HepG2 (cell line): Measurements from ENCODE around the gene C1QBP. TPM values are rescaled to one million over a fixed set of nuclear protein-coding genes. Genes with fewer than 3 reads are reported as not detected.

Source experiments
- AHDC1 ChIP-seq: sonication (generic); formaldehyde crosslinking; IDR thresholded peaks from 2 replicates; pipeline ENCODE4 v1.5.1; 2020; ENCODE audit warnings: mild to moderate bottlenecking, missing genetic modification reagents, borderline replicate concordance
- ARHGAP35 ChIP-seq: sonication (generic); formaldehyde crosslinking; IDR thresholded peaks from 2 replicates; pipeline ENCODE4 v1.9.0; 2022; ENCODE audit warnings: mild to moderate bottlenecking, inconsistent platforms, moderate library complexity, missing genetic modification reagents, borderline replicate concordance
- GMEB2 ChIP-seq: IDR thresholded peaks from 2 replicates; pipeline ENCODE4 v1.6.1; 2016; ENCODE audit warnings: missing biosample characterization, missing genetic modification reagents, low read depth
- HNRNPH1 ChIP-seq: fragments of 200-400 bp; formaldehyde crosslinking; optimal IDR thresholded peaks from 2 replicates; pipeline ENCODE3; 2017; ENCODE audit warnings: mild to moderate bottlenecking, low read depth, low read length
- RNF2 ChIP-seq: fragments of 450-650 bp; conservative IDR thresholded peaks from 2 replicates; pipeline ENCODE4 v1.6.1; 2016; ENCODE audit warnings: low read depth
- ZBED4 ChIP-seq: sonication (generic); formaldehyde crosslinking; IDR thresholded peaks from 2 replicates; pipeline ENCODE4 v1.4.0; 2020; ENCODE audit warnings: missing genetic modification reagents, borderline replicate concordance
- ZNF354B ChIP-seq: sonication (generic); formaldehyde crosslinking; IDR thresholded peaks from 2 replicates; pipeline ENCODE4 v1.8.0; 2022; ENCODE audit warnings: mild to moderate bottlenecking, missing genetic modification reagents
- polyA plus RNA-seq, 8 experiments: library from polyadenylated mRNA; depleted of rRNA in 3 of 8; stranded (reverse) in 7 of 8; unstranded in 1 of 8; fragments of >200 nt; fragmentation: Illumina TruSeq in 4 of 8; extraction: Trizol in 4 of 8; gene quantifications; 2 replicates each; pipeline versions ENCODE4 v1.2.1 to v1.2.3, GENCODE V29; 2011 to 2016; ENCODE audit warnings: low read depth in 4 of 8, missing spikeins in 1 of 8, mixed read lengths in 1 of 8; ENCODE audit not compliant: insufficient read depth in 1 of 8
- total RNA-seq, 5 experiments: library from RNA; depleted of rRNA; stranded (reverse); fragments of >200 nt; fragmentation: Illumina TruSeq; extraction: Trizol; gene quantifications; 2 replicates each; pipeline ENCODE4 v1.2.3, GENCODE V29; 2016; ENCODE audit warnings: low read depth in 1 of 5
- TF ChIP-seq, protein P1 (sequence below): sonication (generic); formaldehyde crosslinking; IDR thresholded peaks from 2 replicates; pipeline ENCODE4 v1.4.0; 2020; ENCODE audit warnings: missing genetic modification reagents, borderline replicate concordance
- TF ChIP-seq, protein P2 (sequence below): sonication (generic); formaldehyde crosslinking; IDR thresholded peaks from 2 replicates; pipeline ENCODE4 v1.4.0; 2020; ENCODE audit warnings: missing genetic modification reagents, mild to moderate bottlenecking, borderline replicate concordance

The C1QBP gene
- total and polyA plus RNA-seq, 2 of the 13 experiments (the other 11 are each of a cell fraction or from before 2014, with no cell fraction given), result 219 to 680 TPM

- TF ChIP-seq, protein P1, sequence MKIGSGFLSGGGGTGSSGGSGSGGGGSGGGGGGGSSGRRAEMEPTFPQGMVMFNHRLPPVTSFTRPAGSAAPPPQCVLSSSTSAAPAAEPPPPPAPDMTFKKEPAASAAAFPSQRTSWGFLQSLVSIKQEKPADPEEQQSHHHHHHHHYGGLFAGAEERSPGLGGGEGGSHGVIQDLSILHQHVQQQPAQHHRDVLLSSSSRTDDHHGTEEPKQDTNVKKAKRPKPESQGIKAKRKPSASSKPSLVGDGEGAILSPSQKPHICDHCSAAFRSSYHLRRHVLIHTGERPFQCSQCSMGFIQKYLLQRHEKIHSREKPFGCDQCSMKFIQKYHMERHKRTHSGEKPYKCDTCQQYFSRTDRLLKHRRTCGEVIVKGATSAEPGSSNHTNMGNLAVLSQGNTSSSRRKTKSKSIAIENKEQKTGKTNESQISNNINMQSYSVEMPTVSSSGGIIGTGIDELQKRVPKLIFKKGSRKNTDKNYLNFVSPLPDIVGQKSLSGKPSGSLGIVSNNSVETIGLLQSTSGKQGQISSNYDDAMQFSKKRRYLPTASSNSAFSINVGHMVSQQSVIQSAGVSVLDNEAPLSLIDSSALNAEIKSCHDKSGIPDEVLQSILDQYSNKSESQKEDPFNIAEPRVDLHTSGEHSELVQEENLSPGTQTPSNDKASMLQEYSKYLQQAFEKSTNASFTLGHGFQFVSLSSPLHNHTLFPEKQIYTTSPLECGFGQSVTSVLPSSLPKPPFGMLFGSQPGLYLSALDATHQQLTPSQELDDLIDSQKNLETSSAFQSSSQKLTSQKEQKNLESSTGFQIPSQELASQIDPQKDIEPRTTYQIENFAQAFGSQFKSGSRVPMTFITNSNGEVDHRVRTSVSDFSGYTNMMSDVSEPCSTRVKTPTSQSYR (CRISPR knock-in tag), result peak; percentile 42; the same call in 1 of the 2 replicates
- TF ChIP-seq AHDC1 (CRISPR knock-in tag) (no peak), GMEB2 (CRISPR knock-in tag) (no peak), ARHGAP35 (peak; percentile 78; the same call in 1 of the 2 replicates), ZBED4 (CRISPR knock-in tag) (peak; percentile 75), ZNF354B (CRISPR knock-in tag) (no peak), RNF2 (peak; percentile 98), HNRNPH1 (no peak)
- TF ChIP-seq, protein P2, sequence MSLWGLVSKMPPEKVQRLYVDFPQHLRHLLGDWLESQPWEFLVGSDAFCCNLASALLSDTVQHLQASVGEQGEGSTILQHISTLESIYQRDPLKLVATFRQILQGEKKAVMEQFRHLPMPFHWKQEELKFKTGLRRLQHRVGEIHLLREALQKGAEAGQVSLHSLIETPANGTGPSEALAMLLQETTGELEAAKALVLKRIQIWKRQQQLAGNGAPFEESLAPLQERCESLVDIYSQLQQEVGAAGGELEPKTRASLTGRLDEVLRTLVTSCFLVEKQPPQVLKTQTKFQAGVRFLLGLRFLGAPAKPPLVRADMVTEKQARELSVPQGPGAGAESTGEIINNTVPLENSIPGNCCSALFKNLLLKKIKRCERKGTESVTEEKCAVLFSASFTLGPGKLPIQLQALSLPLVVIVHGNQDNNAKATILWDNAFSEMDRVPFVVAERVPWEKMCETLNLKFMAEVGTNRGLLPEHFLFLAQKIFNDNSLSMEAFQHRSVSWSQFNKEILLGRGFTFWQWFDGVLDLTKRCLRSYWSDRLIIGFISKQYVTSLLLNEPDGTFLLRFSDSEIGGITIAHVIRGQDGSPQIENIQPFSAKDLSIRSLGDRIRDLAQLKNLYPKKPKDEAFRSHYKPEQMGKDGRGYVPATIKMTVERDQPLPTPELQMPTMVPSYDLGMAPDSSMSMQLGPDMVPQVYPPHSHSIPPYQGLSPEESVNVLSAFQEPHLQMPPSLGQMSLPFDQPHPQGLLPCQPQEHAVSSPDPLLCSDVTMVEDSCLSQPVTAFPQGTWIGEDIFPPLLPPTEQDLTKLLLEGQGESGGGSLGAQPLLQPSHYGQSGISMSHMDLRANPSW (CRISPR knock-in tag), result no peak
Observed at GRCh38 chr17:5486206-5487124, 47.5 kb upstream of the C1QBP start, which contains the start of gene MIS12 (continued).
